KBM-7 (cell line): ENCODE results near the gene SOX18.

Experiments
- DNase-seq: peaks from one replicate; pipeline ENCODE4 v3.0.0-alpha.2; 2015
- in situ Hi-C: fragments of 300-500 bp; cut with MboI; formaldehyde crosslinking; loops from 2 replicates; pipeline ENCODE4 v1.14.3; 2020; ENCODE audit warnings: low sequenced_read_pairs, low pct_unique_long_range_greater_than_20kb, mixed read lengths

SOX18 gene

DNA sequence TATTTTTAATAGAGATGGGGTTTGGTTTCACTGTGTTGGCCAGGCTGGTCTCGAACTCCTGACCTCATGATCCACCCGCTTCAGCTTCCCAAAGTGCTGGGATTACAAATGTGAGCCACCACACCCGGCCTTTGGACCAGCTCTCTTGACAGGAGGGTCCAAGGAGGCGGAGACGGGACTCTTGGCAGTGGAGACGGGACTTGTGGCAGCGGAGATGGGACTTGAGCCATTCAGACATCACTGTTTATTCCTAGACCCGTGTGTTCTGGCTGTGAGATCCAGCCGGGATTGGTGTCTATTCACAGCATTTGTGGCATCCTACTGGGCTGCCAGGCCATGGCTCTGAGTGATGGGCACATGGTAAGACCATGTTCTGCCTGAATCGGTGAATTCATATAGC is 42.9 kb downstream of the SOX18 start:
- no peak for DNase-seq
- in situ Hi-C loops = no loop called here

DNA sequence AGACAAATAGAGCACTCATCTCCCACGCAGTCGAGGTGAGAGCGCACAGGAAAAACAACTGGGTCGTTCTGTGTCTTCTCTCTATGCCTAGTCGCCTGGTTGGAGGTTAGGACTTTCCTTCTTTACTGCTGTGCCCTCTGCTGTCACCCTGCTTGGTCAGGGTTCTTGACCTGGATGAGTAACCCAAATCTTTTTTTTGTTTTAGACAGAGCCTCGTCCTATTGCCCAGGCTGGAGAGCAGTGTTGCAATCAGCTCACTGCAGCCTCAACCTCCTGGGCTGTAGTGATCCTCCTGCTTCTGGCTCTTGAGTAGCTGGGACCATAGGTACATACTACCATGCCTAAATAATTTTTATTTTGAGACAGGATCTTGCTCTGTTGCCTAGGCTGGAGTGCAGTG is 44.0 kb downstream of the SOX18 start:
- in situ Hi-C loops = no loop called here
- DNase-seq = no peak

DNA sequence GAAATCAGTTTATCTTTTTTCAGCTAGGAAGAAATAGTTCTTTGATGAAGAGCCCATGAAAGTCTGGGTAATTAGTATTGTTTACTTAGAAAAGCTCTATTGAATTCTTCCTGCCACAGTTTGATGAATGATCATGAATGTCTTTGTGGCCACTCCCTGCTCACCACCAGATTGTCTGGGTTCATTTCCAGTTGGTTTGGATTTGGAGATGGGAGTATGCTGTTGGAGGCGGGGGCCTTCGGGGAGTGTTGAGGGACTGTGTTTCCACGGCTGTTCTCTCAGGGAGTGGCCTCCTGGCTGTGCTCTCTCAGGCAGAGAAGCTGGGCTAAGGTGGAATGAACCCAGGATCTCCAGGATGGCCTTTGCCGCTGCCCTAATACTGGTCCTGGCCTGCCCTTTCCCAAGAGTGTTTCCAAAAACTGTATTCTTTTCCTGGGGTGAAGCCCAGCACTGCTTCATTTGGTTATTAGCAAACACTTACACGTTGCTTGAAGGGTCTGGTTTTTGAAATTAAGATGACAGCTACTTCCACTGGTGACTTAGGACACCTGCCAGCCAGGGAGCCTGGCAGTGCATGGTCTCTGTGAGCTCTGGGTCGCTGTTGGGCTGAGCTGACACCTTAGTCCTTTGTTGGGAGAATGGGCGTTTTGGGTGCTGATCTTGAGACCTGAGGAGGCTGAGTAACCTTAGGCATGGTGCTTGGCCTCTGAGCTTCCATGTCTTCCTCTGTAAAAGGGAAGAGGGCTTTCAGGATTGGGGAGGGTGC is 45.3 kb downstream of the SOX18 start:
- in situ Hi-C loops = no loop called here
- no peak for DNase-seq

GRCh38 chr20:64001607-64002011 is 47.8 kb downstream of the SOX18 start:
- in situ Hi-C loops = no loop called here
- no peak for DNase-seq

DNA sequence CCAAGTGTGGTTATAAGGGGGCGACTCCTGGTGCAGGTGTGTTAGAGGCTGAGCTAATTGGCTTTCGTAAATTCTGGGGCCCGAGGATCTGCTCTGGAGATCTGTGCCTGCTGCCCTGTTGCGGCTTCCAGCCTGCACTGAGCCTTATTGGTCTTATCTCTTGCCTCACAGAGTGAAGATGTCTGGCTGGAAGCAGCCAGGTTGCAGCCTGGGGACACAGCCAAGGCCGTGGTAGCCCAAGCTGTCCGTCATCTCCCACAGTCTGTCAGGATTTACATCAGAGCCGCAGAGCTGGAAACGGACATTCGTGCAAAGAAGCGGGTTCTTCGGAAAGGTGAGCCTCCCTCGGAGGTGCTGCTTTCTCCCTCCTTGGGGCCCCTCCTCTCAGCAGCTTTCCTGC is 48.5 kb downstream of the SOX18 start:
- in situ Hi-C loops = no loop called here
- DNase-seq = no peak
